Measurements from ENCODE around the gene KIF1C. TPM values are rescaled to one million over a fixed set of nuclear protein-coding genes. Genes with fewer than 3 reads are reported as not detected.
A peak's percentile ranks its signal among the peaks of the same experiment; 100 is the strongest.

Gene KIF1C
- total RNA-seq, 1 experiment from 2014 or later, result 130 TPM

DNA sequence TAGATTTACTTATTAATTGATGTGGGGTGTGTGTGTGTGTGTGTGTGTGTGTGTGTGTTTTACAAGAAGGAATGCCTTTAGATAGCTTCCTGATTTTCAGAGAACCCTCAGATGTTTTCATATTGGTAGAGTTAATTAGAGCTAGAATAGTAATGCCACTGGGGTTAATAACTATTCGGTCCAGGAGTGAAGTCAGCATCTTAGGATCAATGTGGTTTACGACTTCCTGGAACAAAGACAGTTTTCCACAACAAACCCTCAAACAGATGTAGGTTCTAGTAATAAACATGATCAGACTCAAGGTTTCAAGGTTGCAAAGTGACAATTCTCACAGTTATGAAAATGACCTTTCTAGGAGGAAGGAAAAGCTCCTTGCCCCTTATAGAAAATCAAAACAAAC lies 49.7 kb downstream of the KIF1C start:
- TF ChIP-seq MXD4 (CRISPR knock-in tag; IDR thresholded peaks at IDR 0.05; ENCODE audit: borderline replicate concordance) (no peak), IRF2 (CRISPR knock-in tag; IDR thresholded peaks at IDR 0.05; ENCODE audit: borderline replicate concordance, low read depth) (no peak), ZNF138 (CRISPR knock-in tag; conservative IDR thresholded peaks at IDR 0.05) (no peak), FOXP1 (CRISPR knock-in tag; IDR thresholded peaks at IDR 0.05; ENCODE audit: borderline replicate concordance) (no peak), OVOL2 (CRISPR knock-in tag; IDR thresholded peaks at IDR 0.05; ENCODE audit: borderline replicate concordance) (no peak), EMX1 (CRISPR knock-in tag; IDR thresholded peaks at IDR 0.05) (no peak)
- TF ChIP-seq, protein P1, sequence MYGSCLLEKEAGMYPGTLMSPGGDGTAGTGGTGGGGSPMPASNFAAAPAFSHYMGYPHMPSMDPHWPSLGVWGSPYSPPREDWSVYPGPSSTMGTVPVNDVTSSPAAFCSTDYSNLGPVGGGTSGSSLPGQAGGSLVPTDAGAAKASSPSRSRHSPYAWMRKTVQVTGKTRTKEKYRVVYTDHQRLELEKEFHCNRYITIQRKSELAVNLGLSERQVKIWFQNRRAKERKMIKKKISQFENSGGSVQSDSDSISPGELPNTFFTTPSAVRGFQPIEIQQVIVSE (CRISPR knock-in tag; IDR thresholded peaks at IDR 0.05; ENCODE audit: borderline replicate concordance), result no peak
- TF ChIP-seq, protein P2, sequence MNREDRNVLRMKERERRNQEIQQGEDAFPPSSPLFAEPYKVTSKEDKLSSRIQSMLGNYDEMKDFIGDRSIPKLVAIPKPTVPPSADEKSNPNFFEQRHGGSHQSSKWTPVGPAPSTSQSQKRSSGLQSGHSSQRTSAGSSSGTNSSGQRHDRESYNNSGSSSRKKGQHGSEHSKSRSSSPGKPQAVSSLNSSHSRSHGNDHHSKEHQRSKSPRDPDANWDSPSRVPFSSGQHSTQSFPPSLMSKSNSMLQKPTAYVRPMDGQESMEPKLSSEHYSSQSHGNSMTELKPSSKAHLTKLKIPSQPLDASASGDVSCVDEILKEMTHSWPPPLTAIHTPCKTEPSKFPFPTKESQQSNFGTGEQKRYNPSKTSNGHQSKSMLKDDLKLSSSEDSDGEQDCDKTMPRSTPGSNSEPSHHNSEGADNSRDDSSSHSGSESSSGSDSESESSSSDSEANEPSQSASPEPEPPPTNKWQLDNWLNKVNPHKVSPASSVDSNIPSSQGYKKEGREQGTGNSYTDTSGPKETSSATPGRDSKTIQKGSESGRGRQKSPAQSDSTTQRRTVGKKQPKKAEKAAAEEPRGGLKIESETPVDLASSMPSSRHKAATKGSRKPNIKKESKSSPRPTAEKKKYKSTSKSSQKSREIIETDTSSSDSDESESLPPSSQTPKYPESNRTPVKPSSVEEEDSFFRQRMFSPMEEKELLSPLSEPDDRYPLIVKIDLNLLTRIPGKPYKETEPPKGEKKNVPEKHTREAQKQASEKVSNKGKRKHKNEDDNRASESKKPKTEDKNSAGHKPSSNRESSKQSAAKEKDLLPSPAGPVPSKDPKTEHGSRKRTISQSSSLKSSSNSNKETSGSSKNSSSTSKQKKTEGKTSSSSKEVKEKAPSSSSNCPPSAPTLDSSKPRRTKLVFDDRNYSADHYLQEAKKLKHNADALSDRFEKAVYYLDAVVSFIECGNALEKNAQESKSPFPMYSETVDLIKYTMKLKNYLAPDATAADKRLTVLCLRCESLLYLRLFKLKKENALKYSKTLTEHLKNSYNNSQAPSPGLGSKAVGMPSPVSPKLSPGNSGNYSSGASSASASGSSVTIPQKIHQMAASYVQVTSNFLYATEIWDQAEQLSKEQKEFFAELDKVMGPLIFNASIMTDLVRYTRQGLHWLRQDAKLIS (CRISPR knock-in tag; IDR thresholded peaks at IDR 0.05; ENCODE audit: borderline replicate concordance), result no peak
- Mint-ChIP-seq H3K27ac (no peak overlapping the region), H3K27me3 (ENCODE audit: low read depth) (no peaks in the 10 kb centered on the region), H3K36me3 (no peaks in the 10 kb centered on the region), H3K9me3 (no peaks in the 10 kb centered on the region), H3K4me1 (no peaks in the 10 kb centered on the region), H3K4me3 (no peak overlapping the region)
- no peak for DNase-seq (ENCODE audit: low spot score)
- ChIA-PET CTCF (interaction anchor here (1.2 kb wide), 1 partner anchor 14 kb away, joined by 3 read pairs; no protein-coding TSS in a partner anchor), POLR2A (no interaction called here)
- ATAC-seq, result no peak

DNA sequence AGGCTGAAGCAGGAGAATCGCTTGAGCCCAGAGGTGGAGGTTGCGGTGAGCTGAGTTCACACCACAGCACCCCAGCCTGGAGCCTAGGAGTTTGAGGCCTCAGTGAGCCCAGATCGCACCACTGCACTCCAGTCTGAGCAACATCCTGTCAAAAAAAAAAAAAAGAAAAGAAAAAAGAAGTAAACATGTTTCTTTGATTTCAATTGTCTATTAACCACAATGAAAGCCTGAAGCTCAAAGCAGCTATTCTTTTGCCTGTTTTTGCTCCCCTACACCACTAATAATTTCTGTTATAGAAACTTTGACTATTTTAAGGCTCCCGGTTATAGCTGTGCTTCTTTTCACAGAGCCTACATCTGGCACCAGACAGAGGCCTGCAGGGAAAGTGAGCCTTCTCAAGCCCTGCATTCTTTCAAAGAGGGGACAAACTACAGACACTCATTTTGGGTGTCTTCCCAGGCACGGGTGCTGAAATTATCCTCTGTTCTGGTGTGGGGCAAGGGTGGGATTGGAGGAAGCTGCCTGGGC lies 51.6 kb downstream of the KIF1C start:
- ChIA-PET CTCF (interaction anchor here (0.6 to 1.9 kb wide), 4 partner anchors 13 to 140 kb away, joined by 3 to 6 read pairs (median 4); partner anchors contain the start of gene CAMTA2), POLR2A (interaction anchor here (0.5 kb wide), 1 partner anchor 11 kb away, joined by 6 read pairs; no protein-coding TSS in a partner anchor)
- no peak for DNase-seq (ENCODE audit: low spot score)
- Mint-ChIP-seq H3K4me3 (no peak overlapping the region), H3K9me3 (no peaks in the 10 kb centered on the region), H3K27ac (peak overlapping the region; percentile 39; the same call in 1 of the 2 replicates), H3K4me1 (no peaks in the 10 kb centered on the region), H3K36me3 (no peaks in the 10 kb centered on the region), H3K27me3 (ENCODE audit: low read depth) (no peaks in the 10 kb centered on the region)
- TF ChIP-seq GABPB1 (CRISPR knock-in tag; IDR thresholded peaks at IDR 0.05) (no peak), IRF2 (CRISPR knock-in tag; IDR thresholded peaks at IDR 0.05; ENCODE audit: borderline replicate concordance, low read depth) (no peak), EMX1 (CRISPR knock-in tag; IDR thresholded peaks at IDR 0.05) (no peak), NFYB (CRISPR knock-in tag; conservative IDR thresholded peaks at IDR 0.05; ENCODE audit: low read depth) (no peak)
- TF ChIP-seq, protein P3, sequence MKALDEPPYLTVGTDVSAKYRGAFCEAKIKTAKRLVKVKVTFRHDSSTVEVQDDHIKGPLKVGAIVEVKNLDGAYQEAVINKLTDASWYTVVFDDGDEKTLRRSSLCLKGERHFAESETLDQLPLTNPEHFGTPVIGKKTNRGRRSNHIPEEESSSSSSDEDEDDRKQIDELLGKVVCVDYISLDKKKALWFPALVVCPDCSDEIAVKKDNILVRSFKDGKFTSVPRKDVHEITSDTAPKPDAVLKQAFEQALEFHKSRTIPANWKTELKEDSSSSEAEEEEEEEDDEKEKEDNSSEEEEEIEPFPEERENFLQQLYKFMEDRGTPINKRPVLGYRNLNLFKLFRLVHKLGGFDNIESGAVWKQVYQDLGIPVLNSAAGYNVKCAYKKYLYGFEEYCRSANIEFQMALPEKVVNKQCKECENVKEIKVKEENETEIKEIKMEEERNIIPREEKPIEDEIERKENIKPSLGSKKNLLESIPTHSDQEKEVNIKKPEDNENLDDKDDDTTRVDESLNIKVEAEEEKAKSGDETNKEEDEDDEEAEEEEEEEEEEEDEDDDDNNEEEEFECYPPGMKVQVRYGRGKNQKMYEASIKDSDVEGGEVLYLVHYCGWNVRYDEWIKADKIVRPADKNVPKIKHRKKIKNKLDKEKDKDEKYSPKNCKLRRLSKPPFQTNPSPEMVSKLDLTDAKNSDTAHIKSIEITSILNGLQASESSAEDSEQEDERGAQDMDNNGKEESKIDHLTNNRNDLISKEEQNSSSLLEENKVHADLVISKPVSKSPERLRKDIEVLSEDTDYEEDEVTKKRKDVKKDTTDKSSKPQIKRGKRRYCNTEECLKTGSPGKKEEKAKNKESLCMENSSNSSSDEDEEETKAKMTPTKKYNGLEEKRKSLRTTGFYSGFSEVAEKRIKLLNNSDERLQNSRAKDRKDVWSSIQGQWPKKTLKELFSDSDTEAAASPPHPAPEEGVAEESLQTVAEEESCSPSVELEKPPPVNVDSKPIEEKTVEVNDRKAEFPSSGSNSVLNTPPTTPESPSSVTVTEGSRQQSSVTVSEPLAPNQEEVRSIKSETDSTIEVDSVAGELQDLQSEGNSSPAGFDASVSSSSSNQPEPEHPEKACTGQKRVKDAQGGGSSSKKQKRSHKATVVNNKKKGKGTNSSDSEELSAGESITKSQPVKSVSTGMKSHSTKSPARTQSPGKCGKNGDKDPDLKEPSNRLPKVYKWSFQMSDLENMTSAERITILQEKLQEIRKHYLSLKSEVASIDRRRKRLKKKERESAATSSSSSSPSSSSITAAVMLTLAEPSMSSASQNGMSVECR (CRISPR knock-in tag; IDR thresholded peaks at IDR 0.05; ENCODE audit: borderline replicate concordance), result no peak
- TF ChIP-seq, protein P4, sequence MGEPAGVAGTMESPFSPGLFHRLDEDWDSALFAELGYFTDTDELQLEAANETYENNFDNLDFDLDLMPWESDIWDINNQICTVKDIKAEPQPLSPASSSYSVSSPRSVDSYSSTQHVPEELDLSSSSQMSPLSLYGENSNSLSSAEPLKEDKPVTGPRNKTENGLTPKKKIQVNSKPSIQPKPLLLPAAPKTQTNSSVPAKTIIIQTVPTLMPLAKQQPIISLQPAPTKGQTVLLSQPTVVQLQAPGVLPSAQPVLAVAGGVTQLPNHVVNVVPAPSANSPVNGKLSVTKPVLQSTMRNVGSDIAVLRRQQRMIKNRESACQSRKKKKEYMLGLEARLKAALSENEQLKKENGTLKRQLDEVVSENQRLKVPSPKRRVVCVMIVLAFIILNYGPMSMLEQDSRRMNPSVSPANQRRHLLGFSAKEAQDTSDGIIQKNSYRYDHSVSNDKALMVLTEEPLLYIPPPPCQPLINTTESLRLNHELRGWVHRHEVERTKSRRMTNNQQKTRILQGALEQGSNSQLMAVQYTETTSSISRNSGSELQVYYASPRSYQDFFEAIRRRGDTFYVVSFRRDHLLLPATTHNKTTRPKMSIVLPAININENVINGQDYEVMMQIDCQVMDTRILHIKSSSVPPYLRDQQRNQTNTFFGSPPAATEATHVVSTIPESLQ (CRISPR knock-in tag; IDR thresholded peaks at IDR 0.05), result no peak
- TF ChIP-seq, protein P5, sequence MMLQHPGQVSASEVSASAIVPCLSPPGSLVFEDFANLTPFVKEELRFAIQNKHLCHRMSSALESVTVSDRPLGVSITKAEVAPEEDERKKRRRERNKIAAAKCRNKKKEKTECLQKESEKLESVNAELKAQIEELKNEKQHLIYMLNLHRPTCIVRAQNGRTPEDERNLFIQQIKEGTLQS (CRISPR knock-in tag; conservative IDR thresholded peaks at IDR 0.05), result no peak
- TF ChIP-seq, protein P6, sequence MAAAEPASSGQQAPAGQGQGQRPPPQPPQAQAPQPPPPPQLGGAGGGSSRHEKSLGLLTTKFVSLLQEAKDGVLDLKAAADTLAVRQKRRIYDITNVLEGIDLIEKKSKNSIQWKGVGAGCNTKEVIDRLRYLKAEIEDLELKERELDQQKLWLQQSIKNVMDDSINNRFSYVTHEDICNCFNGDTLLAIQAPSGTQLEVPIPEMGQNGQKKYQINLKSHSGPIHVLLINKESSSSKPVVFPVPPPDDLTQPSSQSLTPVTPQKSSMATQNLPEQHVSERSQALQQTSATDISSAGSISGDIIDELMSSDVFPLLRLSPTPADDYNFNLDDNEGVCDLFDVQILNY (CRISPR knock-in tag; IDR thresholded peaks at IDR 0.05), result no peak
- ATAC-seq, result no peak

All from WTC11 (cell line).